Fibroblast of skin of right quadriceps (primary cell): ENCODE data around the gene HMX3.

Experiments used
- DNase-seq: peaks from one replicate; pipeline ENCODE4 v3.0.0-alpha.2; 2013

HMX3 gene

DNA sequence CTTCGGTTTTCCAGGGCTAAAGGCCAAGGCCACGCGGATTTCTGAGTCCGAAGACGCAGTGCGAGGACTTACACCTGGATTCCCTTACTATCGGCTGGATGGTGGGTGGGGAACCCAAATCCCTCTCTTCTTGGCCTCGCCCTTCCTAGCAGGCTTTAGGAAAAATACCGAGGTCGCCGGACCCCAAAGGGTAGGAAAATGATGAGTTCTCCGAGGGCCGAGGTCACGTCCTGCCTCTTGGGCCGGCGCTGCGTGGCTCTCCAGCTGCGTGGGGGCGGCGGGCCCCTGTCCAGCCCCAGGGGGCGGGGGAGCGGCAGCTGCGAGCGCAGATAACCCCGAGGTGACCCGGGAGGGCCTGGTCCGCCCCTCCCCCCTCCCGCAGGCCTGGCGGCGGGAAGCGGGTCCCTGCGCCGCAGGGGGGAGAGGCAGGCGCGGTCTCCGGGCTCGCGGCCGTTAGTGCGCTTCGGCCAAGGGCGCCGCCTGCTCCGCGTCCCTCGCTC lies 805 bp upstream of the HMX3 start:
- no peak for DNase-seq

DNA sequence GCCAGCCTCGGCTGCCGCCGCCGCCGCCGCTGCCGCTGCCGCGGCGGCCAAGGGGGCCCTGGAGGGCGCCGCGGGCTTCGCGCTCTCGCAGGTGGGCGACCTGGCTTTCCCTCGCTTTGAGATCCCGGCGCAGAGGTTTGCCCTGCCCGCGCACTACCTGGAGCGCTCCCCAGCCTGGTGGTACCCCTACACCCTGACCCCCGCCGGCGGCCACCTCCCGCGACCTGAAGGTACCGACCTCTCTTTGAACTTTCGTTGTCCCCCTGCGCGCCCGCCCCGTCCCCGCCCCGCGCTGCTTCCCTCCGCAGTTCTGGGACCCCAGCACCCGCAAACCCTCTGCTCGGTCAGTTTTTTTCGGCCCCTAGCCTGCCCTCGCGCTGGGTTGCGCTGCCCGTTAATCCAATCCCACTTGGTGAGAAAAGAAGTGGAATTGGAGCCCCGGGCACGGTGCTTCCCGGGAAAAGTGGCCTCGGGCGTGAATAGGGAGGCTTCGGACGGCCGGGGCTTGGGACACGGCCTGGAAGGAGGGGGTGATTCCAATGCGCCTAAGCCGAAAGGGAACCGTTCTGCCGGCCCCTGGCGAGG lies 543 bp downstream of the HMX3 start:
- DNase-seq = no peak

DNA sequence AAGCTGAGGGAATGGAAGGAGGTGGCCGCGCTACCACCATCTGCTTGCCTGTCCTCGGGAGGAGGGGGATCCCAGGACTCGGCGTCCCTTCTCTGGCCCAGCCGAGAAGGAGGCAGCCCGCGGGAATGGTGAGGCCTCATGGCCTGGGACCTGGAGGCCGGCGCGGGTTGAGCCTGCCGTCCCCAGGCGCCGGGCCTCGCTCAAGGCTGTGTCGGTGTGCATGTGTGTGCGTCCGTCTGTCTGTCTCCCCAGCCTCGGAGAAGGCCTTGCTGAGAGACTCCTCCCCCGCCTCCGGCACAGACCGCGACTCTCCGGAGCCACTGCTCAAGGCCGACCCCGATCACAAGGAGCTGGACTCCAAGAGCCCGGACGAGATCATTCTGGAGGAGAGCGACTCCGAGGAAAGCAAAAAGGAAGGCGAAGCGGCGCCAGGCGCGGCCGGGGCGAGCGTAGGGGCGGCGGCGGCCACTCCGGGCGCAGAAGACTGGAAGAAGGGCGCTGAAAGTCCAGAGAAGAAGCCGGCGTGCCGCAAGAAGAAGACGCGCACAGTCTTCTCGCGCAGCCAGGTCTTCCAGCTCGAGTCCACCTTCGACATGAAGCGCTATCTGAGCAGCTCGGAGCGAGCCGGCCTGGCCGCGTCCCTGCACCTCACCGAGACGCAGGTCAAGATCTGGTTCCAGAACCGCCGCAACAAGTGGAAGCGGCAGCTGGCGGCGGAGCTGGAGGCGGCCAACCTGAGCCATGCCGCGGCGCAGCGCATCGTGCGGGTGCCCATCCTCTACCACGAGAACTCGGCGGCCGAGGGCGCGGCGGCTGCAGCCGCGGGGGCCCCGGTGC lies 1.3 kb downstream of the HMX3 start:
- DNase-seq = no peak

DNA sequence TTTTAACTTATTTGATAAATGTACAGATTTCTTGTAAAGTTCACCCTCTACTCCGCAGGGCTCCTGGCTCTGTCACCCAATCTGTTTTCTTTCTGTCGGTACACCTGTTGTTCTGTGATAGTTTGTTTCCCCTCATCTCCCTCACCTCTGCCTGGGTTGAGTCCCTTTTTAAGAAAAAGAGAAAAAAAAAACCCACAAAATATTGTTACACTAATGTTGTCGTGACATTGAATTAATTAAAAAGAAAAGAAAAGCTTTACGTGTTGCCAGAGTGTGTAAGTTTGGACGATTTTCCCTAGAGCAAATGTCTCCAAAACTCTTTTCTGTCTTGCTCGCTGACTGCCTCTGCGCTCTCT lies 3.4 kb downstream of the HMX3 start:
- DNase-seq = no peak

DNA sequence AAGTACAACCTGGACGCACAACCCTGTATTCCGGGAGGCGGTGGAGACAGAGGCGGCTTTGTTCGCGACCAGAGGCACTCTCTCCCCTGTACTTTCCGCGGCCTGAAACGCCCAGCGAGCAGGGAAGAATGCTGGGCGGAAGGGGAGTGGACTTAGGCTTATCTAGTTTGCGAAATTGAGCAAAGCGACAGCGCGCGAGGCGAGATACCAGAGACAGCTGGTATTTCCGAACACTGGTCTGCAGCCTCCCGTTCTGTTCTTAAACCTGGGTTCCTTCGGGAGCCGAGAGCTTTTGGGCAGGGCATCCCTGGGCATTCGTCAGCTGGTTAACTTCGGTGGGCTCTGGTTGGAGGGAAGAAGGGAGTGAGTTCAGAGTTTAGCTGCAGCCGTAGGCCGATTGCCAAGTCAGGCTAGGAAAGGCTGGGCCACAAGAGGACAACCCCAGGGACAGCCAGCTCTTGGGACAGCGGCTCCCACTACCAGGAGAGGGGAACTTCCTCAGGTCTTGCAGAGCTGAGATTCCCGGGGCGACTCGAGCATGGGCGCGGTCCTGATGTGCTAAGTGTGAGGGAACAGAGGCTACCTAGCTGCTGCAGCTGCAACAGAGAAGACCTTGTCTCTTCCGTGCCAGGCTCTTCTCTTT lies 3.9 kb downstream of the HMX3 start:
- no peak for DNase-seq

DNA sequence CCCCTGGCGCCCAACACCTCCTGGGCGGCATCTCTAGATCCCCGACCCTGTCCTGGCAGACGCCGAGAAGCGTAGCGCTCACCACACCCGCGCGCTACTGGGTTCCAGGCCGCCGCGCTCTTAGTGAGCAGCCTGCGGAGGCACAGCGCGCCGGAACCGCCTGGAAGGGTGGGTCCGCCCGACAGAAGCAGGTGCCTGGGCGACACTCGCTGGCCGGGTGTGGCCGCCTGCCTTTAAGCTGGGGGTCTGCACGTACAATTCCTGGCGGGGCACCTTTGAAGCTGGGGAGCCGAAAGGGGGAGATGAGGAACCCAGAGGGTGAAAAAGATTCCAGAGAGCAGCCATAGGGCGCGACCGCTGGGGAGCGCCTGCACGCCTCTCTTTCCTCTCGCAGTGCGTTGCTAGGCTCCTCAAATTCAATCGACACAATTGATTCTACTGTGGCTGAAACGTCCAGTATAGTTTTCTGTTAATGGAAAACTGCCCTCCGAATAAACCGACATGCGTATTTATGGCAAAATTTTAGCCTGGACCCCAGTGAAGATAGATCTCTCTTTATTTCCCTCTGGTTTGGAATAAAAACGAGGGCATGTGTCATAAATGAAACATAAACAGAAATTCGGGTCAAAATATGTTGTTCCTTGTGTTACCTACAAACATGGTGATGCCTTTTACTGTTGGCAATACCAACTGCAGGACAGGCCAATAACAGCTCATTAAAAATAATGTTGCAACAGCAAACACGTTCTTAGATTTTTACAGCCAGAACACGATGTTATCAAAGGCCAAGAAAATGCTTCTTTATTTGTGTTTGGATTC lies 4.6 kb downstream of the HMX3 start:
- no peak for DNase-seq

DNA sequence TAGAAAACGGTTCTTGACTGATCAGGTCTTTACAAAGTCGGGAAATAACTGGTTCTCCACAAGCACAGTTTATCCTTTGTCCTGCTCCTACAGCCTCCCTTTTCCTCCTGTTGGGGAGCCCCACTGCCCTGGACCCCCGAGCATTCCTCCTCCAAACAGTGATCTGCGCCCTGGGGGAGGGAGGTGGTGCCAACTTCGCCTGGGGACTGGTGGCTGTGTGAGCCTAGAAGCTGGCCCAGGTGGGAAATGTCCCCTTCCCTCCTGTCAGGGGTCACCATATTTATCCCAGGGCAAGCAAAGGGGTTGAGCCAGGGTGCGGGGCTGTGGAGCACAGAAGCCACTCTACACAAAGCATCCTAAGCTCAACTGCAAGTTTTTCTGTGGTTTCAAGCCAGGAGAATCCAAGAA lies 5.2 kb downstream of the HMX3 start:
- no peak for DNase-seq

DNA sequence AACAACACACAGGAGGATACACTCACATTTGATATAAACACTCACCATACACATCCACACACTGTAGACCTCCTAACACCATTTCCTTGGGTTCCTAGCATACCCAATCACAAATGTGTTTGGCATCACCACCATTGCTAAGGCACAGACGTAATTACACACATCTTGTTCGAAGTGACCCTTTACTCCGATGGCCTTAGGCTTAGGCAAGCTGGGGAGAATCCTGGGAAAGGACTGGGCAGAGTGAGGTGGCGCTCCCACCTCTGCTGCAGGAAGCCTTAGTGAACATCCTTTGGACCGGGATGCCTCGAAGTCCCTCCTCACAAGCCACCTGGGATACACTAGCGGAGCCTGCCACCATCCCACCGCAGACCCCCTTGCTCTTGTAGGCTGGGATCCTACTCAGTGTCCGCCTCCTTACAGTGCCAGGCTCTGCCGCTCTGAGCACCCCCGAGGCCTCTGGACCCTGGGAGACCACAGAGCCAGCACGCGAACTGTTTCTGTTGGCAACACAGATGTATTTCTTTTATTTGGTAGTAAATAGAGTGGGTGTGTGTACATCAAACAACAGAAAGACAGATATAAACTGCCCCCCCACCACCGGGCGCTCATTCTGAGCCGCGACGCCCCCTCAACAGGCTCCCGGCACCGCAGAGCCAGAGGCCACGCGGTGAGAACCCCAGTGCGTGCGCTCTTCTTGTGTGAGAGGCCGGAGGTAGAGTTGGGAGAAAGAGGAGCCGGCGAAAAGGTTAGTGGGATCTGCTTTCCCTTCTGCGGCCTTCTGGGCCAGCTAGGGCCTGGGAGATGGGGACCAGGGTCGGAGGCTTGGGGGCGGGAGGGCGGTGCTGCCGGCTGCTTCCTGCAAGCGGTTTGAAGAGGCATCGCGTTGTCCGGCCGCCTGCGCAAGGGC lies 6.3 kb downstream of the HMX3 start:
- DNase-seq = no peak

DNA sequence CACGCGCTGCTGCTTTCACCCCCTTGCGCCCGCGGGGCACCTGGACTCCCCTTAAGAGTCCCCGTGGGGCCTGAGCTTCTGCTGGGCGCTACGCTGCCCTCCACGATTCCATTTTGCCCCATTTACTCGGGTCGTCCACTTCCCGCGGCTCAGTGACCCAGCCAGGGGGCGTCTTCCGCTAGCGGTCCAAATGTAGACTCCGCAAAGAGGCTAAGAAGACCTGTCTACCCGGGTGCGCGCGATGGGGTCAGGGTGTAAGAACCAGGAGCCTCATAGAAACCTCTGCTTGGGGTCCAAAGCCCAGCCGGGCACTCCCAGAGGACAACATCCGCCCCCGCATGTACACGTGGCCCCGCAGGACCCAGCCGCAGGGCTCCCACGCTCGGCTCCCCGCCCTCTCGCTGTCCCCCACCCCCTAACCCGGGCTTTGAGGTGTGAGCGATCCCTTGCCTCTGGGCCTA lies 7.0 kb downstream of the HMX3 start:
- no peak for DNase-seq

DNA sequence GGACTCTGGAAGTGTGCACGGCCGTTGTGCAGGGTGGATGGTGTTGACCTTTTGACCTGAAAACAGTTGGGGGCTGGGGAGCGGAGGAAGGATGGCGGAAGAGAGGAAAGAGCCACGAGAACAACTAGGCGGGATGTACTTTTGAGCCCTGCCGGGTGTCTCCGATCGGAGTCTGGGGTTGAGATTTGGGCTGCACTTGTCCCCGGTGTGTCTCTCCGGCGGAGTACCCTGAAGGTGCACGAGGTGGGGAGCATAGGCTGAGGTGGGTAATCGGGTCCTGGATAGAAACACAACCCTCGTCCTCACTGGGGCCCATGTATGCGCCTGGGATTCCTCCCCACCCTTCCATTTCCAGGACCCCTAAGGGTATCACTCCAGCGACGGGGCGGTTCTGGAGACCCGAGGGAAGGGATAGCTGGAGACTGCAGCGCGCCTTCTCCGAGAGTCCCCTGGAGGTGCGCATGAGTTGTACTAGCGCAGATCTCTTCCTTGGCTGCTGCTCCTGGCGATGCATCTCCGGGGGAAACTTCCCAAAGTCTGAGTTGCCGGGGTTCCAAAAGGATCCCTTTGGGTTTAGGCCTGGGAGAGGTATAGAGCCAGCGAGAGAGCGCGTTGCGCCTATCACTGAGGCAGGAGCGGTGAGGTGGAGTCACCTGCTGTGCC lies 7.5 kb downstream of the HMX3 start:
- no peak for DNase-seq

DNA sequence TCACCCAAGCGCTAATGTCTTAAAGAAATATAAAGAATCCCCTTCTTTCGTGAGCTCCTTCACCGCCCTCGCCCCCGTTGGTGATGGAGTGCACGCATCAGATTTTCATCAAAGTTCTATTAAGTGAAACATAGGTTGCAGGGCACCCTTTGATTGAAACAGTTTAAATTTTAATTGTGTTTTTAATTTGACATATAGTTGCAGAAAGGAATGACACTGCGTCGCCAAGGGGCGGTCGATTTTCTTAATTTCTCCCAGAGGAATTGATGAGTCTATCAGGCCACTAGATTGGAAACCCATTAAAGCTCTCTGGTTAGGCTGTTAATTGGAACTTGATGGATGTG lies 8.0 kb downstream of the HMX3 start:
- no peak for DNase-seq

DNA sequence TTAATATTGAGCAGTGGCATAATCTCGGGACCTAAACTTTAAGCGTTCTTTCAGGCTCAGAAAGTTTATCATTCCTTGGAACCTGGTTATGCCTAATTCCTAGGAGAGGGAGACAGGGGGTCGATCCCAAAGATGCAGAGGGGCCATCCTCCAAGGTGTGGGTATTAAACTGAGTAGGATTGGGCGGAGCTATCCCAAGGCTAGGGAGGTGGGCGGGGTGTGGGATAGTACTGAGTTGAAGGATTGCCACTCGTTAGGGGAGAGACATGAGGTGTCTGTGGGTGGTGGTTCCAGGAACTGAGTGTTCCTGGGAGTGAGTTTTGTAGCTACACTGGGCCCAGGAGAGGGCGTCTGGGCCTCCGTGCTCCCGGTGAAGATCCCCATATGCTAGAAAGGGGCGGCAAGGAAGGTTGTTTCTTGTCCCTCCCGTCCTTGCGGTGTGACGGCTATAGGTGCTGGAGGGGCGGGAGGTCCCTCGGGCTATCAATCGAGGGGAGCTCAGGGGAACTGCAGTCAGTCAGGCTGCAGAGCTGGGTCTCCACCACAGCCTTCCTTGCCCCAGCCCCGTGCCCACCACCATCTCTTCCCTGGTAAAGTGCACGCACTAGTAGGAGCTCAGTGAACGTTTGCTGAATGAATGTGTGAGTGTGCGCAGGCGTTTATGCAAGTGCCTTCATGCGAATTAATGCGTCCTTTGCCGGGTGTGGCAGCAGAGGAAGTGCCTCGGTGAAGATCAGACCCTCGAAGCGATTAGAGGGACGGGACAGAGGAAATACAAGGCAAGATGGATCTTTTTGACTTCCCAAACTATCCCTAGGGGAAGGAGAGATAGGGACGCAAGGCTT lies 9.1 kb downstream of the HMX3 start:
- no peak for DNase-seq

DNA sequence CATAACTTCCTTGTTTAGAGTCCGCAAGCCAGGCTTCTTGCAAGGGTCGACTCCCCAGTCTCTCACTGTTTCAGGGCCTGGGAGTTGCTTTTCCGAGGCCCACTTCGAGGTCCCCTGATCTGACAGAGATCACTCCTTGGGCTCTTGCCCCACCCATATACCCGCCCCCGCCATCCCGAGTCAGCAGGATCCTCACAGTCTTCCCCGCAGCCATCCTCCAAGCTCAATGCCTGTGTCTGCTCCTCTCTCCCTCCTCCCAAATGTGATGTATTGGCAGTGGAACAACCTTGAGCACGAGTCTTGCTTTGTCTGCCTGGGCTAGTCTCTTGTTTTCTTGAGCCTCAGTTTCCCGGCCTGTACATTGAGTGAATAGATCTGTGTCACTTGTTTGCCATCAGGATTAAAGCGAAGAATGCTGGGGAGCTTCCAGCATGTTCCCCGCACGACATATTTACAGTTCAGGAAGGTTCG lies 9.8 kb downstream of the HMX3 start:
- DNase-seq = no peak

DNA sequence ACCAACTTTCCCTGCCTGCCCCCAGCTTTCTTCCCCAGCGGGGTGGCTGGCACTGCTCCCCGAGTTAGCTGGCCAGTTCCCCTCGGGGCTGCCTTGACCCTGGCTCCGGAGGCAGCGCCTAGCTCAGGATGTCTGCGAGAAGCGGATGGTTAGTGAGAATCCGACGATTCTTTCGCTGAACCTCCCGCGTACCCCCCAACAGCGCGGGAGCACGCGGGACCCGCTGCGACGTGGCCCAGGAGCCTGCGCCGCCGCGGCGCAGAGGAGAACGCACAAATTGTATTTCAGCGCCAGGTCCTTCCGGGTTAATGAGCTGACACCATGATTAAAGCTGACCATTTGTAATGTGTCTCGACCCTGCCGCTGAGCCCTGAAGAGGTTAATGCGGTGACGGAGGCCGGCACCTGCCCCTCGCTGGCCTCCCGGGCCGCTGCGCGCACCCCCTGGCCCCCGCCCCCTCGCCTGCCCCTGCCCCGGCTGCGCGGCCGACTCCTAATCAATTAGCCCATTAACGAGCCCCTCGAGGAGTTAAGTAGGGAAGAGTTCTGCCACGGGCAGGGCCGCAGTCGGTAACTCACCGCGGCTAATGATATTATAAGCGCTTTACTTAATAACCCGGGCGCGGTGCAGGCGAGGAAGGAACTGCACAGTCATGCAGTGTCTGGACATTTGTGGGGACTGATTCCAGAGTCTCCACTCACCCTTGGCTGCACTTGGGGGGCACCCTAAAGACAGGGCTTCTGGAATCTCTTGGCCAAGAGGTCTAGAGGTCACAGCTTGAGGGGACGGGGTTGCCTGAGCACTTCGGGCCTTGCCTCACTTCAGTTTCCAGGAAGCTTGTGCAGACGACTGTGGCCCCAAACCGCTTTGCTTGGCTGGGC lies 10.5 kb downstream of the HMX3 start:
- DNase-seq = no peak

DNA sequence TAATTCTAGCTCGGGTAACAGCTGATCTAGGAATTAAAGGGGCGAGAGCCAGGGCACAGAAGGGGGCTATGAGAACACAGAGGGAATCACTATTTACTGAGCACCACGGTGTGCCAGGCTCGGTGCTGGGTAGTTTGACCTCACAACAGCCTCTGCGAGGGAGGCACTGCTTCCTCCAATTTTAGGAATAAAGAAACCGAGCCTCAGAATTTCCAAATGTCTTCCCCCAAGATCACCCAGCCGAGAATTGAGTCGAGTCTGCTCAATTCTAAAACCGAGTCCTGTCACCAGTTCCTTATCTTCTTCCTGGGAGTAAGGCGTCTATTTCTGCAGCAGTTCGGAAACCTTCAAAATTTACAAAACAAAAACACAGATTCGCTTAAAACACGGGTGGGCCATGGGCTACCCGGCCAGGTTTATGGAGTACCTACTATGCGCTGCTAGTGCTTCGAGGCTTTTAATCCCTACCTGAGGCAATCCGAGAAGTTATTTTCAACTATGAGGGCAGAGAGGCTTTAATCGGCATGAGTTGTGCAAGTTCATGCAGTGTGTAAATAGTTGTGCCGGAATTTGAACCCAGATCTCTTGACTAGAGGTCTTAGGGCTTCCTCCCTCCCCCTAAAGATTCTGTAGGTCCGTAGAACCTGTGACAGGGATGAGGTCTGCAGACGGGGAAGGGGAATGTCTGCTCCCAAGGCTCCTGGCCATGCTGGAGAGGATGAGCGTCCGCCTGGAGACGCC lies 11.3 kb downstream of the HMX3 start:
- DNase-seq = no peak

DNA sequence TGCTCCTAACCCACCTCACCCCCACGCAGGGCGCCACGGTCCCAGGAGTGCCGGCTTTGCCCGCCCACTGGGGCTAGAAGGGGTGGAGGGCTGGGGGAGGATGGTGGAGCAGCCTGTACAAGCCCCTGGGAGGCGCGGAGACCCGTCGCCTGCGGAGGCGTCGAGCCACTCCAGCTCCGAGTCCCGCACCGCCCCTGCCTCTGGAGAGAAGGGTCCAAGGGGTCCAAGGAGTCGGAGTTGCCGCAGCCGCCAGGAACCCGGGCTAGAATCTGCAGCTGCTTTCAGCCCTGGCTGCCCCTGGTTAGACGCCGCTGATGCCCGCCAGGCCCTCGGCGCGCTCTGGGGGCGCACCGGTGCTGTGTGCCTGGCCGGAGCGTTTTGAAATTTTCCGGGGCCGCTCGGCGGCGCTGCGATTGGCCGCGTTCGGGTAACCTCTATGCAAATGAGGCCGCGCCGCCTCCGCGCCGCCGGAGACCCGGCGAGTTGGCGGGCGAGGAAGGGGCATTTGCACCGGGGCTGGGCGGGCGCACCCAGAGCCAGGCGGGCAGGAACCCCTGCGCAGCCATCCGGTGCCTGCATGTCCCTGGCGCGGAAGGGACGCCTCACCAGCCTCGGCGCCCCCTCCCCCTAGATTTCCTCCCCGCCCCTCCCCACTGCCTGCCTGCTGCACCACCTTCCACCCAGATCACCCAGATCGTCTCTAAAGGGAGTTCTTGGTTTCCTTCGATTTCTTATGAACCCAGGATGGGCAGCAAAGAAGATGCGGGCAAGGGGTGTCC lies 12.1 kb downstream of the HMX3 start, which contains the start of gene HMX2:
HMX2 (plus strand) TSS at position 502 of the 779 bp plus-strand sequence; CDS start at position 745, 243 bp downstream.
- no peak for DNase-seq

DNA sequence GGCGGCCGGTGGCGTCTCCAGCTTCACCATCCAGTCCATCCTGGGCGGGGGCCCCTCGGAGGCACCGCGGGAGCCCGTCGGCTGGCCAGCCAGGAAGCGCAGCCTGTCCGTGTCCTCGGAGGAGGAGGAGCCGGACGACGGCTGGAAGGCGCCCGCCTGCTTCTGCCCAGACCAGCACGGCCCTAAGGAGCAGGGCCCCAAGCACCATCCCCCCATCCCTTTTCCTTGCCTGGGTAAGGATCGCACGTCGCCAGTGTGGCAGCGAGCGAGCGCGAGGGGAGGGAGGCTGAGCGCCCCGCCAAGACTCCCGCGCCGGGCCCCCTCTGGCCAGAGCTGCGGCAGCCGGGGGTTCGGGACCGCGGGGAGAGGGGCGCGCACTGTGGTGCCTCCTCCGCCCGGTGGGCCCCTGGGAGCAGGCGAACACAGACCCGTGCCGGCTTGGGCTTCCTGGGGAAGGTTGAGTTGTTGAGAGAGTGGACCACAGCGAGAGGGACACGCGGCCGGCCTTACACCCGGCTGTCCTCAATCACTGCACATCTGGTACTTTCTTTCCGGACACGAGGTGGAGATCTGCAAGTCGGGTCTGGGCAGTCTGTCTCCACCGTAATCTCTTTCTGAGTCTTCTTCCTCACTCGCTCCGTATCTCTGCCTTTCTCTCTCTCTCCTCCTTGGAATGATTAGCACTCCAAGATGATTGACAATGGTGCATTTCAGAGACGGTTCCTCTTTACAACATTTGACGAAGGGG lies 12.8 kb downstream of the HMX3 start:
- no peak for DNase-seq
